Glutamatergic neuron (in vitro differentiated cells): Measurements from ENCODE around the gene CACHD1. TPM values are rescaled to one million over a fixed set of nuclear protein-coding genes. Genes with fewer than 3 reads are reported as not detected.
"Not testable (repeated sequence)": the region's sequence is repeated elsewhere in the genome, so short reads cannot be mapped to it uniquely, and the experiment has no call there.

ENCODE experiments used
- DNase-seq: peaks from one replicate; pipeline ENCODE4 v3.0.0; 2022
- H3K27ac Mint-ChIP-seq: one replicate; pipeline ENCODE4 v1.8.0; 2020; ENCODE audit warnings: mild to moderate bottlenecking, mixed read lengths, inconsistent platforms; ENCODE audit not compliant: unreplicated experiment
- H3K27me3 Mint-ChIP-seq: one replicate; pipeline ENCODE4 v1.8.0; 2020; ENCODE audit warnings: mild to moderate bottlenecking, moderate library complexity, mixed read lengths, inconsistent platforms; ENCODE audit not compliant: unreplicated experiment
- H3K36me3 Mint-ChIP-seq: one replicate; pipeline ENCODE4 v1.8.0; 2020; ENCODE audit warnings: mild to moderate bottlenecking, mixed read lengths, inconsistent platforms; ENCODE audit not compliant: unreplicated experiment
- H3K4me1 Mint-ChIP-seq: one replicate; pipeline ENCODE4 v1.8.0; 2020; ENCODE audit warnings: mild to moderate bottlenecking, low read depth, mixed read lengths, inconsistent platforms; ENCODE audit not compliant: unreplicated experiment
- H3K4me3 Mint-ChIP-seq: one replicate; pipeline ENCODE4 v1.8.0; 2020; ENCODE audit warnings: mild to moderate bottlenecking, mixed read lengths, inconsistent platforms; ENCODE audit not compliant: unreplicated experiment
- H3K9me3 Mint-ChIP-seq: one replicate; pipeline ENCODE4 v1.8.0; 2020; ENCODE audit warnings: mild to moderate bottlenecking, moderate library complexity, mixed read lengths, inconsistent platforms; ENCODE audit not compliant: unreplicated experiment
- CTCF ChIP-seq: fragments of 200-600 bp; sonication (generic); IDR thresholded peaks from one replicate; pipeline ENCODE4 v1.5.0; 2021; ENCODE audit not compliant: partially characterized antibody, unreplicated experiment
- total RNA-seq: library from RNA; stranded (reverse); fragmentation: NEBNext Ultra II Directional; extraction: Animal tissue kit (Norgen Biotek cat#: 25700); gene quantifications from one replicate; pipeline ENCODE4 v1.2.1, GENCODE V29; 2021; ENCODE audit not compliant: unreplicated experiment

The CACHD1 gene
- total RNA-seq, 1 donor from 2014 or later = 9.4 TPM

- no peak for TF ChIP-seq CTCF
- Mint-ChIP-seq H3K9me3 (no peaks in the 10 kb centered on the region), H3K27me3 (no peaks in the 10 kb centered on the region), H3K36me3 (no peaks in the 10 kb centered on the region), H3K4me3 (no peak overlapping the region), H3K4me1 (peaks cover 27% of the 10 kb centered on the region), H3K27ac (no peak overlapping the region)
- DNase-seq = no peak
Measured at GRCh38 chr1:64598100-64598571, 128.2 kb downstream of the CACHD1 start.

- H3K27me3 Mint-ChIP-seq = no peaks in the 10 kb centered on the region
- H3K27ac Mint-ChIP-seq = no peak overlapping the region
- no peak for DNase-seq
- no peaks in the 10 kb centered on the region for H3K9me3 Mint-ChIP-seq
- peaks cover 27% of the 10 kb centered on the region for H3K4me1 Mint-ChIP-seq
- TF ChIP-seq CTCF = no peak
- no peak overlapping the region for H3K4me3 Mint-ChIP-seq
- H3K36me3 Mint-ChIP-seq = no peaks in the 10 kb centered on the region
Measured at GRCh38 chr1:64599242-64599641, 129.3 kb downstream of the CACHD1 start.

DNA sequence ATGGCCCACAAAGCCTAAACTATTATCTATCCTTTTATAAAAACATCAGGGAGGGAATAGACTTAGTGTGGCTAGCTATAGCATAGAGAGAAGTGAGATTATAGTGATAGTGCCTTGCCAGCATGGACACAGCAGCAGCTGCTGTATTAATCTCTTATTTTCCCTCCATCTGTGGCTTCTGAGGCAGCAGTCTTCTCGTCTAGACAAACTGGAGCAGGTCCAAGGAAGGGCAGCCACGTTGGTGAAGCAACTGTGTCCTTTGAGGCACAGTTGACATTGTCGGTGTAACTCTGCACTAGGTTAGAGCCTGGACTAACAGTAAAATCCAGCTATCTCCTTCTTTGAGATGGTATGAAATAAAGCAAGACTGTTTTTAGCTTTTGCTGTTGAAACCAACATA is 131.3 kb downstream of the CACHD1 start:
- peaks cover 19% of the 10 kb centered on the region for H3K4me1 Mint-ChIP-seq
- TF ChIP-seq CTCF = no peak
- H3K9me3 Mint-ChIP-seq = no peaks in the 10 kb centered on the region
- no peak overlapping the region for H3K27ac Mint-ChIP-seq
- no peaks in the 10 kb centered on the region for H3K36me3 Mint-ChIP-seq
- DNase-seq = no peak
- H3K27me3 Mint-ChIP-seq = no peaks in the 10 kb centered on the region
- no peak overlapping the region for H3K4me3 Mint-ChIP-seq

- H3K27me3 Mint-ChIP-seq = no peaks in the 10 kb centered on the region
- no peak overlapping the region for H3K27ac Mint-ChIP-seq
- H3K9me3 Mint-ChIP-seq = peaks cover 3% of the 10 kb centered on the region
- H3K36me3 Mint-ChIP-seq = peaks cover 17% of the 10 kb centered on the region
- TF ChIP-seq CTCF = no peak
- no peaks in the 10 kb centered on the region for H3K4me1 Mint-ChIP-seq
- no peak overlapping the region for H3K4me3 Mint-ChIP-seq
- DNase-seq = no peak
Measured at GRCh38 chr1:64608005-64608650, 138.2 kb downstream of the CACHD1 start.

DNA sequence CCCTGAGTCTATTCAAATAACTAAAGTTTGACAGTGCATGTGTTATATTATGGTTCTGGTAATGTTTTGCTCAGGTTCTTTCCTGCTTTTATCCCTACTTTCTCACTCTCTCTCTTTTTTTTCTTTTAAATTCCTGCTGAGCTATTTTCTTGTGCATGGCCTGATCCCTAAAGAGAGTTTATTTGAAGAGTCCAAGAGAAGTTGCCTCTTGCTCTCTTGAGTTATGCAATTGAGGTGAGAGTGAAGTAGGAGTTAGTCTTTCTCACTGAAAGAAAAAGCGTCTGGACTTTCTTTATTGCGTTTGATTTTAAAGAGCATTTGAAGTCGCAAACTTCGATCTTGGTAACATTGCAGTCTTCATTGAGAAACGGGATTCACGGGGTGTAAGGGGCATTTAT is 138.7 kb downstream of the CACHD1 start:
- DNase-seq = no peak
- Mint-ChIP-seq H3K36me3 (peaks cover 17% of the 10 kb centered on the region), H3K27me3 (no peaks in the 10 kb centered on the region), H3K9me3 (peaks cover 3% of the 10 kb centered on the region), H3K4me3 (no peak overlapping the region), H3K4me1 (no peaks in the 10 kb centered on the region), H3K27ac (no peak overlapping the region)
- TF ChIP-seq CTCF = no peak

GRCh38 chr1:64610950-64611349 is 141.0 kb downstream of the CACHD1 start:
- H3K27me3 Mint-ChIP-seq, H3K9me3 Mint-ChIP-seq, H3K27ac Mint-ChIP-seq, H3K4me1 Mint-ChIP-seq, H3K4me3 Mint-ChIP-seq, DNase-seq: not testable (repeated sequence)
- peaks cover 17% of the 10 kb centered on the region for H3K36me3 Mint-ChIP-seq
